Measurements from ENCODE around the gene ABCB10.

- TF ChIP-seq, protein P1, sequence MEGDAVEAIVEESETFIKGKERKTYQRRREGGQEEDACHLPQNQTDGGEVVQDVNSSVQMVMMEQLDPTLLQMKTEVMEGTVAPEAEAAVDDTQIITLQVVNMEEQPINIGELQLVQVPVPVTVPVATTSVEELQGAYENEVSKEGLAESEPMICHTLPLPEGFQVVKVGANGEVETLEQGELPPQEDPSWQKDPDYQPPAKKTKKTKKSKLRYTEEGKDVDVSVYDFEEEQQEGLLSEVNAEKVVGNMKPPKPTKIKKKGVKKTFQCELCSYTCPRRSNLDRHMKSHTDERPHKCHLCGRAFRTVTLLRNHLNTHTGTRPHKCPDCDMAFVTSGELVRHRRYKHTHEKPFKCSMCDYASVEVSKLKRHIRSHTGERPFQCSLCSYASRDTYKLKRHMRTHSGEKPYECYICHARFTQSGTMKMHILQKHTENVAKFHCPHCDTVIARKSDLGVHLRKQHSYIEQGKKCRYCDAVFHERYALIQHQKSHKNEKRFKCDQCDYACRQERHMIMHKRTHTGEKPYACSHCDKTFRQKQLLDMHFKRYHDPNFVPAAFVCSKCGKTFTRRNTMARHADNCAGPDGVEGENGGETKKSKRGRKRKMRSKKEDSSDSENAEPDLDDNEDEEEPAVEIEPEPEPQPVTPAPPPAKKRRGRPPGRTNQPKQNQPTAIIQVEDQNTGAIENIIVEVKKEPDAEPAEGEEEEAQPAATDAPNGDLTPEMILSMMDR (IDR thresholded peaks at IDR 0.05; ENCODE audit: borderline replicate concordance, extremely low read depth, low read length, poor library complexity, severe bottlenecking), result no peak
- TF ChIP-seq EZH2 (IDR thresholded peaks at IDR 0.05; ENCODE audit: borderline replicate concordance, low read depth, low read length, severe bottlenecking), result no peak
These were observed 84.0 kb downstream of the ABCB10 start for GRCh38 chr1:229474509-229474908.

Measured in DND-41 (cell line).